ENCODE data around the gene KRTAP20-4.

DNA sequence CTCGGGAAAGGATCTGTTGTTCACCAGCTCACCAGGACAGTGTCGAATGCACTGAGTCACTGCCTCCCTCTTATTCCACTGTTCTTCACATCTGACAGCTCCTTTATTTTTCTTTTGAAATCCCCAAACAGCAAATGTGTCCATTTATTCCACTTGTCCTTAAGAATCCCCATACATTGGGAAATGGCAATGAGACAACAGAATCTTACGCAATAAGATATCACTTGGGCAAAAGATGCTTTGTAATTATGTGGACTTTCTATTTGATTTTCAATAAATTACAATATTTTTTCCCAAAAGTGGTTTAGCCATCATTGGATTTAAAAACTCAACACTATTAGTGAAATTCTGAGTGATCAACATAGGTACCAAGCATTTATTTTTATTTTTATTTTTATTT is 18.3 kb downstream of the KRTAP20-4 start:
- no peak for TF ChIP-seq CREB1 (IDR thresholded peaks at IDR 0.05; ENCODE audit: low read depth)
- no peak for TF ChIP-seq FOXM1 (IDR thresholded peaks at IDR 0.05; ENCODE audit: low read depth, low read length)
